Raji (cell line): ENCODE measurements around the gene IGSF21.

ENCODE experiments used
- POLR2A ChIP-seq: IDR thresholded peaks from 2 replicates; pipeline ENCODE4 v1.6.1; 2011; ENCODE audit warnings: low read depth, low read length, control low read depth; ENCODE audit not compliant: insufficient read depth

IGSF21 gene

GRCh38 chr1:18123467-18123992 is 15.9 kb downstream of the IGSF21 start:
- TF ChIP-seq POLR2A, result no peak

GRCh38 chr1:18124977-18125376 is 17.4 kb downstream of the IGSF21 start:
- no peak for TF ChIP-seq POLR2A

- no peak for TF ChIP-seq POLR2A
Observed at GRCh38 chr1:18126616-18127015, 19.0 kb downstream of the IGSF21 start.

GRCh38 chr1:18128298-18128697 is 20.7 kb downstream of the IGSF21 start:
- no peak for TF ChIP-seq POLR2A

- no peak for TF ChIP-seq POLR2A
Observed at GRCh38 chr1:18130356-18130755, 22.8 kb downstream of the IGSF21 start.

GRCh38 chr1:18132022-18132710 is 24.6 kb downstream of the IGSF21 start:
- TF ChIP-seq POLR2A, result no peak

GRCh38 chr1:18132711-18133541 is 25.3 kb downstream of the IGSF21 start:
- TF ChIP-seq POLR2A, result no peak

GRCh38 chr1:18134324-18135046 is 26.9 kb downstream of the IGSF21 start:
- no peak for TF ChIP-seq POLR2A

GRCh38 chr1:18137759-18138345 is 30.3 kb downstream of the IGSF21 start:
- TF ChIP-seq POLR2A, result no peak

GRCh38 chr1:18139198-18139981 is 31.8 kb downstream of the IGSF21 start:
- no peak for TF ChIP-seq POLR2A

GRCh38 chr1:18140411-18140810 is 32.8 kb downstream of the IGSF21 start:
- no peak for TF ChIP-seq POLR2A

GRCh38 chr1:18141661-18142060 is 34.1 kb downstream of the IGSF21 start:
- TF ChIP-seq POLR2A, result no peak

GRCh38 chr1:18142471-18142870 is 34.9 kb downstream of the IGSF21 start:
- TF ChIP-seq POLR2A, result no peak

- TF ChIP-seq POLR2A, result no peak
Observed at GRCh38 chr1:18142969-18143368, 35.4 kb downstream of the IGSF21 start.
